ENCODE measurements around the gene GLYATL3.

The GLYATL3 gene

GRCh38 chr6:49513153-49513989 is 13.6 kb downstream of the GLYATL3 start:
- no peak overlapping the region for H3K4me3 ChIP-seq (ENCODE audit: low read depth, low read length)

- no peak overlapping the region for H3K4me3 ChIP-seq (ENCODE audit: low read depth, low read length)
Measured at GRCh38 chr6:49514571-49515484, 15.1 kb downstream of the GLYATL3 start.

GRCh38 chr6:49515485-49516146 is 15.9 kb downstream of the GLYATL3 start:
- H3K4me3 ChIP-seq (ENCODE audit: low read depth, low read length): no peak overlapping the region

GRCh38 chr6:49516147-49516505 is 16.4 kb downstream of the GLYATL3 start:
- no peak overlapping the region for H3K4me3 ChIP-seq (ENCODE audit: low read depth, low read length)

GRCh38 chr6:49517919-49518318 is 18.2 kb downstream of the GLYATL3 start:
- no peak overlapping the region for H3K4me3 ChIP-seq (ENCODE audit: low read depth, low read length)

GRCh38 chr6:49519660-49520059 is 19.9 kb downstream of the GLYATL3 start:
- no peak overlapping the region for H3K4me3 ChIP-seq (ENCODE audit: low read depth, low read length)

GRCh38 chr6:49522710-49523593 is 23.2 kb downstream of the GLYATL3 start:
- H3K4me3 ChIP-seq (ENCODE audit: low read depth, low read length): no peak overlapping the region

GRCh38 chr6:49523901-49524300 is 24.2 kb downstream of the GLYATL3 start:
- no peak overlapping the region for H3K4me3 ChIP-seq (ENCODE audit: low read depth, low read length)

GRCh38 chr6:49524541-49524940 is 24.8 kb downstream of the GLYATL3 start:
- no peak overlapping the region for H3K4me3 ChIP-seq (ENCODE audit: low read depth, low read length)

GRCh38 chr6:49526598-49526997 is 26.9 kb downstream of the GLYATL3 start:
- H3K4me3 ChIP-seq (ENCODE audit: low read depth, low read length): no peak overlapping the region

GRCh38 chr6:49527320-49527719 is 27.6 kb downstream of the GLYATL3 start:
- H3K4me3 ChIP-seq (ENCODE audit: low read depth, low read length): no peak overlapping the region

GRCh38 chr6:49528571-49528970 is 28.8 kb downstream of the GLYATL3 start:
- H3K4me3 ChIP-seq (ENCODE audit: low read depth, low read length): no peak overlapping the region

GRCh38 chr6:49530141-49530776 is 30.5 kb downstream of the GLYATL3 start:
- no peak overlapping the region for H3K4me3 ChIP-seq (ENCODE audit: low read depth, low read length)

- no peak overlapping the region for H3K4me3 ChIP-seq (ENCODE audit: low read depth, low read length)
Measured at GRCh38 chr6:49531774-49532569, 32.2 kb downstream of the GLYATL3 start.

- no peak overlapping the region for H3K4me3 ChIP-seq (ENCODE audit: low read depth, low read length)
Measured at GRCh38 chr6:49535795-49536194, 36.1 kb downstream of the GLYATL3 start.

GRCh38 chr6:49539102-49539501 is 39.4 kb downstream of the GLYATL3 start:
- H3K4me3 ChIP-seq (ENCODE audit: low read depth, low read length): no peak overlapping the region

- no peak overlapping the region for H3K4me3 ChIP-seq (ENCODE audit: low read depth, low read length)
Measured at GRCh38 chr6:49540614-49541013, 40.9 kb downstream of the GLYATL3 start.

GRCh38 chr6:49541210-49541724 is 41.5 kb downstream of the GLYATL3 start:
- no peak overlapping the region for H3K4me3 ChIP-seq (ENCODE audit: low read depth, low read length)

GRCh38 chr6:49541936-49542335 is 42.2 kb downstream of the GLYATL3 start:
- H3K4me3 ChIP-seq (ENCODE audit: low read depth, low read length): no peak overlapping the region
